GM19238 (cell line): ENCODE results near the gene EIF3J.
"Not testable (repeated sequence)": the region's sequence is repeated elsewhere in the genome, so short reads cannot be mapped to it uniquely, and the experiment has no call there.

Source experiments
- DNase-seq: peaks from one replicate; pipeline ENCODE4 v3.0.0; 2011; ENCODE audit warnings: low spot score; ENCODE audit not compliant: insufficient read length

Gene EIF3J

GRCh38 chr15:44541282-44541958, 4.5 kb downstream of the EIF3J start:
- no peak for DNase-seq

DNA sequence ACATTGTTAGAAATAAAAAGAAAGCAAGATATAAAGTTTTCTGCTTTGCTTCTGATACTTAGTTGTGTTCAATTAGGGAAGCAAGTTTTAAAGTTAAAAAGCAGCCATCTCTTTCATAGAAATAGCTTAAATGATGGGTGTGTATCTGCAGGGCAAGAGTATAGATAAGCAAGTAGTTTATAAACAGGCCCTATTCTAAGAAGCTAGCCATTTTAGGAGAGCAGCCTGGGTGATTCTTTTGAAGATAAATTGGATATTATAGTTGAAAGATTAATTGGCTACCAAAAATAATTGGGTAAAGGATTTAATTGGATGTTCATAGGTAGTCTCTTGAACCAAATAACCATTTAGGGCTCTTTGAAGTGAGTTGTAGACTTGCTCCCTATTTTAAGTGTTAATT, 5.6 kb downstream of the EIF3J start:
- no peak for DNase-seq

DNA sequence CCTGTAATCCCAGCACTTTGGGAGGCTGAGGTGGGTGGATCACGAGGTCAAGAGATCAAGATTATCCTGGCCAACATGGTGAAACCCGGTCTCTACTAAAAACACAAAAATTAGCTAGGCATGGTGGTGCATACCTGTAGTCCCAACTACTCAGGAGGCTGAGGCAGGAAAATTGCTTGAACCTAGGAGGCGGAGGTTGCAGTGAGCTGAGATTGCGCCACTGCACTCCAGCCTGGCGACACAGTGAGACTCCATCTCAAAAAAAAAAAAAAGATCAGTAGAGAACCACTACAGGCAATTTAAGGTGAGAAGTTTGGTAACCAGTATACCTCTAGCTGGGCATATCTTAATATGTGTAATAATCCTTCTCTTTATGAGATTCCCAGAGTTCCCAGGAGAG, 7.8 kb downstream of the EIF3J start:
- DNase-seq = not testable (repeated sequence)

- DNase-seq = peak; percentile 29
Observed at GRCh38 chr15:44545913-44546802, 9.2 kb downstream of the EIF3J start.

DNA sequence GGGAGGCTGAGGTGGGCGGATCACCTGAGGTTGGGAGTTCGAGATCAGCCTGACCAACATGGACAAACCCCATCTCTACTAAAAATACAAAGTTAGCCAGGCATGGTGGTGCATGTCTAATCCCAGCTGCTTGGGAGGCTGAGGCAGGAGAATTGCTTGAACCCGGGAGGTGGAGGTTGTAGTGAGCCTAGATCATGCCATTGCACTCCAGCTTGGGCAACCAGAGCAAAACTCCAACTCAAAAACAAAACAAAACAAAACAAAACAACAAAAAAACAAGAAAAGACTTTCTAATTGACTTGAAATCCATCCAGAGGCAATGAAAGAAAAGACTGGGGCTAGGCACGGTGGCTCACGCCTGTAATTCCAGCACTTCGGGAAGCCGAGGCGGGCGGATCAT, 12.2 kb downstream of the EIF3J start:
- DNase-seq = not testable (repeated sequence)

DNA sequence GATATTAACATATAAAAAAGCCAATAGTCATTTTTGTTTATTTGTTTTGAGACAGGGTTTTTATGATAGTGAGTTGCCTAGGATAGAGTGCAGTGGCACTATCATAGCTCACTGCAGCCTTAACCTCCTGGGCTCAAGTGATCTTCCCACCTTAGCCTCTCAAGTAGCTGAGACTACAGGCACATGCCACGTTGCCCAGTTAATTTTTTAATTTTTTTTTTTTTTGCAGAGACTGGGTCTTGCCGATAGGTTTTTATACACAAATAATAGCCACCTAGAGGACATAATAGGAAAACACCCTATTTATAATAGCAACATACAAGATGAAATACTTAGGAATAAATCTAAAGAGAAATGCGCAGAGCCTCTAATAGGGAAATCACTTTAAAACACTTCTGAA, 13.3 kb downstream of the EIF3J start:
- no peak for DNase-seq

- no peak for DNase-seq
Observed at GRCh38 chr15:44550734-44551133, 13.8 kb downstream of the EIF3J start.

GRCh38 chr15:44554934-44555723, 18.2 kb downstream of the EIF3J start:
- DNase-seq = no peak

DNA sequence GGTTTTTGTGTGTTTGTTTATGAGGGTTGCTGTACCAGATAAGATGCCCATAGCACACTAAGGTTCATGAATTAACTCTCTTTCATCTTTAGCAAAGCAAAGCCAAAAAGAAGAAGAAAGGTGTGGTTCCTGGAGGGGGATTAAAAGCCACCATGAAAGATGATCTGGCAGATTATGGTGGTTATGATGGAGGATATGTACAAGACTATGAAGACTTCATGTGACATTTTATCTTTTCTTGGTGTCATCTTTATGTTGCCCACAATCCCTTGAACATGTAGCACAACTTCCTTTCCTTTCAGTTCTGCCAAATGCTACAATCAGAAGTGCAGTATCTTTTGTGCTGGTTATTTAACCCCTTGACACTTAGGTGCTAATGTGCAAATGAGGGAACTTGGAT, 24.0 kb downstream of the EIF3J start:
- DNase-seq = not testable (repeated sequence)

- no peak for DNase-seq
Observed at GRCh38 chr15:44565387-44566154, 28.6 kb downstream of the EIF3J start.

DNA sequence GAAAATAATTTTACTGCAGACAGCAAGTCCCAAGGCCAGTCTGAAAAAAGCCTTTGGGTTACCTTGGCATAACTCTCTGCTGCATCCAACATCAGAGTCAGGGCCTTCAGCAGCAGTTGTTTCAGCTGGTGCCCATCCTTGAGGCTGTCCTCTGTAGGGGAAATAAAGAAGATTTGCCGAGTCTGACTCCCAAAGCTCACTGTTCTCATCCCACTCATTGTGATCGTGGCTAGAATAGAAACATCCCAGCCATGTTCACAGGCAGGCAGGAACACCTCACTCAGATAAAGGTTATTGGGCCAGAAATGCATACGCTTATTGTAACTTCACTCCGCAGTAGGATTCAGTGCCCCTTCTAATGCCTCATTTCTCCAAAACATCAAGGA, 29.2 kb downstream of the EIF3J start:
- no peak for DNase-seq

GRCh38 chr15:44568338-44568737, 31.4 kb downstream of the EIF3J start:
- no peak for DNase-seq

DNA sequence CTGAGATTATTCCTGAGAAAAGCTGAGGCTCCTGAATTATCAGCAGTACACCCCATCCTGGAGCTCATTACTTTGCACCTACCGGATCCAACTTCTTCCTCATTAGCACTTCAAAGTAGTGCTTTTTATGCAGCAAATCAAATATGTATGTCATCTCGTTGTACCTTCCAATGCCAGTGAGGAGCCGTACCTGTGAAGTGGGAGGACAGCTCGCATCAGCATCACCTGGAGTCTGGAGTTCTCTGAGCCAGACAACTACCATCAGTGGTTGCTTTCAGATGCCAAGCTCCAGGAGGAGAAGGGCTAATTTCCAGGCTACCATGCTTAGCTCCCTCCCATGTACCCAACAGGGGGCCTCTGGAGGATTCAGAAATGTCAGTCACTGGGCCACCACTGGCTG, 32.4 kb downstream of the EIF3J start:
- no peak for DNase-seq

DNA sequence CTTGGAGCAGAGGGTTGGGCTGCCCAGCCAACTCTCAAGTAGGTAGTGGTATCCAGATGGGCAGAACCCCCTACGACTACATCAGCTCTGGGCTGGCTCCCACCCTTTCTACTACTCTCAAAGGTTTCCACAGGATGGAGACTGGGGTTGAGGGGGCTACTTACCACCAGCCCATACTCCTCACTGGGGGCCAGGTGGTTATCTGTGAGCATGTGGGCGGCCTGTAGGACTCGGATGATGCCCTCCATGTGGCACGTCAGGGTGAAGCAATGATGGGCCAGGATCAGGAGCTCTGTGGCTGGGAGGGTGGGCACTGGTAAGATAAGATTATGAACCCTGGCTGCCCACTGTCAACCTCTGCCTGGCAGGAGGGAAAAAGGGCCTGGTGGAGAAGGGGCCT, 33.4 kb downstream of the EIF3J start:
- DNase-seq = no peak

DNA sequence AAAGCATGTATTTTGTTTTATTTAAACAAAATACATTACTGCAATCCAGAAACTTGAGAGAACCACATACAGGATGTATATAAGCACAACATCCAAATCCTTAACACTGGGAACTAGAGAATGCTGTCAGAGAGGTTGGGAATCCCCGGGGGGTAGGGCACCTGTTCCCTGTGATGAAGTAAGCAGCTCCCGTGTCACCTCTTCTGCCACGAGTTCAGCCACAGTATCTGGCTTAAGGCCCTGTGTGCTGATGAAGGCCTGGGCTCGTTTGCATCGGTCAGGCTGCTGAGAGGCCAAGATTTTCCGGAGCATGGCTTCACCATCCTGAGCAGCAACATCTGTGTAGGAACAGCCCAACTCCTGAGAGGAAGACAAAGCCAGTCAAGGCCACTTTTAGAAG, 36.4 kb downstream of the EIF3J start:
- no peak for DNase-seq

DNA sequence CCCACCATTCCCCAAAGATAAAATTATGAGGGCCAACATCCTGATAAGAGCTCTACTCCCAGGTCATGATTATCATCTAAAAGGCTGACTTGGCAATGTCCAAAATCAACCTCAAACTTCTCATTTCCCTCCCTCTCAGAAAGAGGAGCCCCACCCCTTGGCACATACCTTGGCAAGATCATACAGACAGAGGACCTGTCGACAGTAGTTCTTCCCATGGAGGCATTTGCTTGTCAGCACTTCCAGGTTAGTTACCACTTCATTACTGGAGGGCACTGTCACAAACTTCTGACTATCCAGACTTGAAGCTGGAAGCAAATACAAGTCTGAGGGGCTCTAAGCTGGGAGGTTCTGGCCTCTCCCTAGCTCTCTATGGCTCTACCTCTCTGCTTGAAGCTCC, 37.8 kb downstream of the EIF3J start:
- no peak for DNase-seq

- no peak for DNase-seq
Observed at GRCh38 chr15:44580105-44580504, 43.2 kb downstream of the EIF3J start.

DNA sequence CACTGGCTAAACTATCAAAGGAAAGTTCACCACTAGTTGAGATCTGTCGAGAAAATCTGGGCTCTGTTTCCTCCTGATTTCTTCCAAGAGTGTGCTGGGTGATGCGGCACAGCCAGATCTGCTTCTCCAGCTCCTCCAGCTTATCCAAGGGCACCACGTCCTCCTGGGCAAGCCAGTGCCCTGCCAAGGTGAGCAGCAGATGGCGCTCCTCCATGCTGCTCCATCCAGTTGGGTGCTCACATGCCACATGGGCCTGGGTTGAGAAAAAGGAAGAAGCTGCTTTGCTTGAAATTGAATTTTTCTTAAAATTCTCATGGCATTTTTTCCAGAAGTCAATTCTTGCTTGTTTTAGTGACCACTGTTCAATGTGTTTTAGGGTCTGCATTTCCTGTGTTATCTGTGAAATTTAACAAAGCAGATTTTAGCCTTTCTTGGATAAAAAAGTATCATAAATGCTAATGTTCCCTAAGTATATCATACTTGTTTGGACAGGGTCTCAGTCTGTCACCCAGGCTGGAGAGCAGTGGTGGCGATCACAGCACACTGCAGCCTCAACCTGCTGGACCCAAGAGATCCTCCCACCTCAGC, 47.3 kb downstream of the EIF3J start:
- no peak for DNase-seq

DNA sequence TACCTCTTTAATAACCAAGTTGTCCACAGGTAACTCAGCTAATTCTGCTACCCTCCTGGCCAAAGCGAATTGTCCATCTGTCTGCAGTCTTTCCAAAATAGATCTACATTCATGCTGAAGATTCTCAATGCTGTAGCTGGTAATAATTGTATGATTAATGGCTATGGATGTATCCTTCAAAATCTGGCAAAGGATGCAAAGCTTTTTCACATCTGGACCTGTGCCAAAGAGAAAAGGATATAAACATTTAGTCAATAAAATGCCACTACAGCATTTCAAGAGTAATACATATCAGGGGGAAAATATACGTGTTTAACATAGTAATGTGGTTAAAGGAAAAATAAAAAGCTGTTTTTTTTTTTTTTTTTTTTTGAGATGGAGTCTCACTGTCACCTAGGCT, 48.7 kb downstream of the EIF3J start:
- no peak for DNase-seq

- DNase-seq = no peak
Observed at GRCh38 chr15:44588541-44588940, 51.6 kb downstream of the EIF3J start.

- no peak for DNase-seq
Observed at GRCh38 chr15:44591326-44591725, 54.4 kb downstream of the EIF3J start.
